Measurements from ENCODE around the gene CDH13. TPM values are rescaled to one million over a fixed set of nuclear protein-coding genes. Genes with fewer than 3 reads are reported as not detected.

CDH13 gene
- total RNA-seq, 2 donors from 2014 or later = 2.4 to 6.3 TPM

GRCh38 chr16:82792693-82793092, 165.9 kb downstream of the CDH13 start:
- Histone ChIP-seq H3K9ac (ENCODE audit: low read depth in 2 of 2, low read length in 2 of 2) (no peak overlapping the region), H3K36me3 (no peaks in the 10 kb centered on the region), H3K4me1 (no peaks in the 10 kb centered on the region), H3K27me3 (no peaks in the 10 kb centered on the region), H3K9me3 (no peaks in the 10 kb centered on the region), H3K27ac (no peak overlapping the region), H3K4me3 (no peak overlapping the region)
- intact Hi-C loops (cut with DNase I) = no loop called here
- no peak for DNase-seq
- no peak for TF ChIP-seq CTCF (IDR thresholded peaks at IDR 0.05)

GRCh38 chr16:82793528-82794245, 166.9 kb downstream of the CDH13 start:
- no peak for TF ChIP-seq CTCF (IDR thresholded peaks at IDR 0.05)
- no peak for DNase-seq
- H3K27ac ChIP-seq = no peak overlapping the region

GRCh38 chr16:82796047-82796446, 169.3 kb downstream of the CDH13 start:
- H3K27ac ChIP-seq = no peak overlapping the region
- no peaks in the 10 kb centered on the region for H3K4me1 ChIP-seq
- no peak for TF ChIP-seq CTCF (IDR thresholded peaks at IDR 0.05)
- intact Hi-C loops (cut with DNase I) = no loop called here
- no peak overlapping the region for H3K4me3 ChIP-seq
- no peak for DNase-seq
- no peaks in the 10 kb centered on the region for H3K9me3 ChIP-seq
- no peaks in the 10 kb centered on the region for H3K27me3 ChIP-seq
- H3K9ac ChIP-seq (ENCODE audit: low read depth in 2 of 2, low read length in 2 of 2) = no peak overlapping the region
- no peaks in the 10 kb centered on the region for H3K36me3 ChIP-seq

More at GRCh38 chr16:82793528-82794245, 166.9 kb downstream of the CDH13 start:
- no peaks in the 10 kb centered on the region for H3K9me3 ChIP-seq
- H3K27me3 ChIP-seq = no peaks in the 10 kb centered on the region
- H3K9ac ChIP-seq (ENCODE audit: low read depth in 2 of 2, low read length in 2 of 2) = no peak overlapping the region
- no peaks in the 10 kb centered on the region for H3K36me3 ChIP-seq
- no peak overlapping the region for H3K4me3 ChIP-seq
- intact Hi-C loops (cut with DNase I) = no loop called here
- H3K4me1 ChIP-seq = no peaks in the 10 kb centered on the region

GRCh38 chr16:82801361-82801760, 174.6 kb downstream of the CDH13 start:
- intact Hi-C loops (cut with DNase I) = no loop called here
- Histone ChIP-seq H3K27ac (no peak overlapping the region), H3K36me3 (no peaks in the 10 kb centered on the region), H3K9me3 (no peaks in the 10 kb centered on the region), H3K27me3 (no peaks in the 10 kb centered on the region), H3K4me1 (no peaks in the 10 kb centered on the region), H3K4me3 (no peak overlapping the region), H3K9ac (ENCODE audit: low read depth in 2 of 2, low read length in 2 of 2) (no peak overlapping the region)
- TF ChIP-seq CTCF (IDR thresholded peaks at IDR 0.05) = no peak
- no peak for DNase-seq

GRCh38 chr16:82805866-82806265, 179.1 kb downstream of the CDH13 start:
- DNase-seq = no peak
- Histone ChIP-seq H3K9ac (ENCODE audit: low read depth in 2 of 2, low read length in 2 of 2) (no peak overlapping the region), H3K9me3 (no peaks in the 10 kb centered on the region), H3K4me3 (no peak overlapping the region), H3K4me1 (no peaks in the 10 kb centered on the region), H3K27me3 (no peaks in the 10 kb centered on the region), H3K36me3 (no peaks in the 10 kb centered on the region), H3K27ac (no peak overlapping the region)
- no peak for TF ChIP-seq CTCF (IDR thresholded peaks at IDR 0.05)
- intact Hi-C loops (cut with DNase I) = no loop called here
